Stimulated activated CD8-positive, alpha-beta memory T cell treated with anti-CD3 and anti-CD28 coated beads, Interleukin-4, amount 100 ng/mL, for 1 hour (primary cell): Measurements from ENCODE around the gene CCBE1.

Experiments used
- DNase-seq, 2 donors: peaks; one replicate each; pipeline ENCODE4 v3.0.0-alpha.2; 2020; ENCODE audit warnings: low read depth in 2 of 2, low spot score in 1 of 2

Gene CCBE1

GRCh38 chr18:59419386-59419785 lies 277.8 kb downstream of the CCBE1 start:
- no peak for DNase-seq

GRCh38 chr18:59416818-59417217 lies 280.4 kb downstream of the CCBE1 start:
- no peak for DNase-seq

- DNase-seq = no peak
Observed at GRCh38 chr18:59414111-59414653, 283.0 kb downstream of the CCBE1 start.

- DNase-seq = peak in 1 of 2 donors; percentile 38
Observed at GRCh38 chr18:59402432-59403090, 294.7 kb downstream of the CCBE1 start.

- no peak for DNase-seq
Observed at GRCh38 chr18:59400407-59400806, 296.8 kb downstream of the CCBE1 start.

- no peak for DNase-seq
Observed at GRCh38 chr18:59395226-59396175, 301.7 kb downstream of the CCBE1 start.

- DNase-seq = no peak
Observed at GRCh38 chr18:59393381-59393780, 303.8 kb downstream of the CCBE1 start.

GRCh38 chr18:59388817-59389216 lies 308.4 kb downstream of the CCBE1 start:
- DNase-seq = no peak

GRCh38 chr18:59387687-59388565 lies 309.3 kb downstream of the CCBE1 start:
- DNase-seq = no peak

GRCh38 chr18:59386909-59387686 lies 310.1 kb downstream of the CCBE1 start:
- no peak for DNase-seq

- DNase-seq = no peak
Observed at GRCh38 chr18:59385191-59385590, 312.0 kb downstream of the CCBE1 start.

- no peak for DNase-seq
Observed at GRCh38 chr18:59383851-59384250, 313.4 kb downstream of the CCBE1 start.

GRCh38 chr18:59382383-59382782 lies 314.8 kb downstream of the CCBE1 start:
- no peak for DNase-seq

- DNase-seq = no peak
Observed at GRCh38 chr18:59381949-59382348, 315.3 kb downstream of the CCBE1 start.
